GM19455 (cell line): ENCODE results near the gene STMP1.
"Not testable (repeated sequence)": the region's sequence is repeated elsewhere in the genome, so short reads cannot be mapped to it uniquely, and the experiment has no call there.

Experiments
- ATAC-seq: cut with Tn5 transposase; IDR thresholded peaks from one replicate; pipeline ENCODE4 v1.9.1; 2021; ENCODE audit not compliant: unreplicated experiment

The STMP1 gene

GRCh38 chr7:135664046-135664589 lies 1.8 kb downstream of the STMP1 start:
- ATAC-seq = no peak

DNA sequence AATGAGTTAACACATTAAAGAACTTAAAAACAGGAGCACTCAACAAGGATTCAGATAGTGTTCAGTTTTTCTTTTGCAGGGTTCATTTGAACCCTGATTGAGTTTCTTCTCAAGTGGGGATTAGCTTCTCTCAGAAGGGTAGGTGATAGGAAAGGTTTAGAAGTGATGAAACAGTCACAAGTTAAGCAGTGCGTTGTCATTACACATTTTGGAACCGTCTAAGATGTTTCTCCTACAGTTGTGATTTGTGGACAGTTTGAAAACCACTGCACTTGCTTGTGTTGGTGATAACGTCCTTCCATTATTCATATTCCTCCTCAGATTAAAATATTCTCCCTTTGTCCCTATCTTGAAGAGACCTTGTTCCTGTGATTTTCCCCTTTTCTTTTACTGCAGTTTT lies 2.7 kb downstream of the STMP1 start:
- no peak for ATAC-seq

DNA sequence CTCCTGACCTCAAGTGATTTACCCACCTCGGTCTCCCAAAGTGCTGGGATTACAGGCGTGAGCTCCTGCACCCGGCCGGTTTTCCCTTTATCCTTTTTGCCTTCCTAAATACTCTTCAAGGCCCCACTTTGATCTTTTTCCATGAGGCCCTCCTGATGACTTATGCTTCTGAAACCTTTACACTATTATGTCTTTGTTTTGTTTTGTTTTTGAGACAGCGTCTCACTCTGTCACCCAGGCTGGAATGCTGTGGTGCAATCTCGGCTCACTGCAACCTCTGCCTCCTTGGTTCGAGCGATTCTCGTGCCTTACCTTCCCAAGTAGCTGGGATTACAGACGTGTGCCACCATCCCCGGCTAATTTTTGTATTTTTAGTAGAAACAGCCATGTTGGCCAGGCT lies 3.8 kb downstream of the STMP1 start:
- no peak for ATAC-seq

DNA sequence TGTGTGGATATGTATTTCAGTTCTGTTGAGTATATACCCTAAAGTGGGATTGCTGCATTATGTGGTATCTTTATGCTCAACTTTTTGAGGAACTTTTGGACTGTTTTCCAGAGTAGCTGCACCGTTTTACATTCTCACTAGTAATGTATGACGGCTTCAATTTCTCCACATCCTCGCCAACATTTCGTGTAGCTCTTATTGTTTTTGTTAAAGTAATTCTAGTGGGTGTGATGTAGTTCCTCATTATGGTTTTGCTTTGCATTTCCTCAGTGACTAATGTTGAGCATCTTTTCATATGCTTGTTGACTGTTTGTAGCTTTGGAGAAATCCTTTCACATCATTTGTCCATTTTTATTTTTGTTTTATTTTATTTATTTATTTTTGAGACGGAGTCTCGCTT lies 4.5 kb downstream of the STMP1 start:
- no peak for ATAC-seq

DNA sequence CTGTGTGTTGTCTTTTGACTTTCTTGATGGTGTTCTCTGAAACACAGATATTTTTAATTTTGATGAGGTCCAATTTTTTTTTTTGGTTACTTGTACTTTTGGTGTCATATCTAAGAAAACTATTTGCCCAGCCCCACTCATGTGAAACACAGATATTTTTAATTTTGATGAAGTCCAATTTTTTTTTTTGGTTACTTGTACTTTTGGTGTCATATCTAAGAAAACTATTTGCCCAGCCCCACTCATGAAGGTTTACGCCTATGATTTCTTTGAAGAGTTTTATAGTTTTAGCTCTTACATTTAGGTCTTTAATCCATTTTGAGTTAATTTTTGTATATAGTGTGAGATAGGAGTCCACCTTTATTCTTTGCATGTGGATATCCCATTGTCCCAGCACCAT lies 5.3 kb downstream of the STMP1 start:
- not testable (repeated sequence) for ATAC-seq

DNA sequence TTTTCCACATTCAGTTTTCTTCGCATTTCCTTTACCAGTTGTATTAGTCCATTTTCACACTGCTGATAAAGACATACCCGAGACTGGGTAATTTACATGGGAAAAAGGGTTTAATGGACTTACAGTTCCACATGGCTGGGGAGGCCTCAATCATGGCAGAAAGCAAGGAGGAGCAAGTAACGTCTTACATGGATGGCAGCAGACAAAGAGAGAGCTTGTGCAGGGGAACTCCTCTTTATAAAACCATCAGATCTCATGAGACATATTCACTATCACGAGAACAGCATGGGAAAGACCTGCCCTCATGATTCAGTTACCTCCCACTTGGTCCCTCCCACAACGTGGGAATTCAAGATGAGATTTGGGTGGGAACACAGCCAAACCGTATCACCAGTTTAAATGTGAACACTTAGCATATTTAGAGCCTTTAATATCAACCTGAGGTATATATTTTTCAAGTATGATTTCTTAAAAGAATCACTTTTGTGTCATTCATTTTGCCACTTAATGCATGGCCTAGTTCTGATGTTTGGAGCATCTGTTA lies 6.6 kb downstream of the STMP1 start:
- not testable (repeated sequence) for ATAC-seq

DNA sequence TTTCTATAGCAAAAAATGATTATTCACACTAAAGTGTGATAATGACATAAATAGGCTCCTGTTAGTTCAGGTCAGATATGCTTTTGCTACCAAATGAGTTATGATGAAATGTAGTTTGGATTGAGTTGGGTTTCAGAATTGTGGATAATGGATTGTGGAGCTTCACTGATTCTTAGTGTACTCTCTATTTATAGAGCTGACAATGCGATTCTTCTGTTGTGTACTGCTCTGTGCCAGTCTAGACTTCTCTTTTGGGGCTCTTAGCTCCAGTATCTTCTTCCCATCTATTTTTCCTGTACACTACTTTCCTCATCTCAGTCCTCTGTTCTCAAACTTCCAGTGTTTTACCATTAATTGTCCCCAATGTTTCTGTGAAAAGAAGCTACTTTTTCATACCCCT lies 7.5 kb downstream of the STMP1 start:
- no peak for ATAC-seq

DNA sequence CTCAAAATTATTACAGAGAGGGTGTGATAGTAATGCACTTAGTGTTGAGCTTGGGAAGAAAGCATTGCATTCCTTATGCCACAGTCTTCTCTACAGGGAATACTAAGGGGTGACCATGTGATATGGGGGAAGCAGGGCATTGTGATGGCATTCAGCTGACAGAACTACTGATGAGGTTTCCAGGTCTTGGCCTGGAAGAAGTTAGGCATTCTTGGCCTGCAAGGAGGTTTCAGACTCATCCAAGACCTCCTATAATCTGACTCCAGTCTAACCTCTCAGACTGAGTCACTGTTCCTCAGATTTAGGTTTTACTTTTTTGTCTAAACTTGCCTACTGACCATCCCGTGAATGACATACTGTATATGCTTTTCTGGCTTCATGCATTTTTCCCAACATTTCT lies 7.9 kb downstream of the STMP1 start:
- no peak for ATAC-seq

DNA sequence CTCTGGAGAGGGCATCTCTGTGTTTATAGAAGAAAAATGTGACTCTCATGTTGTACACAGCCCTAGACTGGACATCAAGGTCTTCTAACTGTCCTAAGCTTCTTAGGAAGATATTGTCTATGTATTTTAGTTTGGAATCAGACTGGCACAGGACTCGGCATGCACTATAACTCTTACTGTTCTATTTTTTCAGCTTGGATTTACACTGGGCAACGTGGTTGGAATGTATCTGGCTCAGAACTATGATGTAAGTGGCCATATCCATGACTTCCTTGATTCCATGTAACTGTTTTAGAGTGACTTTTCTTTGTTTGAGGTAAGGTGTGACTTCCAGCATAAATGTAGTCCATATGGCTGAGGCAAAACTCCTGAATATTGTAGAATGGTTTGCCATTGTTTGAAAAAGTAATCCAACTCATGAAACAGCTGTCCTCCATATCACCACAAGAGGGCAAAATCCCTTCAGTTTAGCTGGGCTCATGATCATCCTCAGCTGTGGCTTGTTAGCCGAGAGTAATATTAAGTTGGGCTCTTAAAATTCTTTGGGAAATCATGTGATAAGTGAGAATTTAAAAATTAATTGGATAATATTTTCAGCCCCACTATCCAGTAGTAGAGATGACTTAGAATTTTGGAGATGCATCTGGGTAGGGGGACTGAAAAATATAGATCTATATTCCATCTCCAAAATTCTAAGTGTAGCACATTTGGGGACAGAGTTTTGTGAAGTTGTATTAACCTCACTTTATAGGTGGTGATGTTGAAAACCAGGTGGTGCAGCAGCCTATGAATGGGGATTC lies 10.4 kb downstream of the STMP1 start:
- peak; percentile 87 for ATAC-seq

- ATAC-seq = no peak
Measured at GRCh38 chr7:135673360-135673706, 11.0 kb downstream of the STMP1 start.

DNA sequence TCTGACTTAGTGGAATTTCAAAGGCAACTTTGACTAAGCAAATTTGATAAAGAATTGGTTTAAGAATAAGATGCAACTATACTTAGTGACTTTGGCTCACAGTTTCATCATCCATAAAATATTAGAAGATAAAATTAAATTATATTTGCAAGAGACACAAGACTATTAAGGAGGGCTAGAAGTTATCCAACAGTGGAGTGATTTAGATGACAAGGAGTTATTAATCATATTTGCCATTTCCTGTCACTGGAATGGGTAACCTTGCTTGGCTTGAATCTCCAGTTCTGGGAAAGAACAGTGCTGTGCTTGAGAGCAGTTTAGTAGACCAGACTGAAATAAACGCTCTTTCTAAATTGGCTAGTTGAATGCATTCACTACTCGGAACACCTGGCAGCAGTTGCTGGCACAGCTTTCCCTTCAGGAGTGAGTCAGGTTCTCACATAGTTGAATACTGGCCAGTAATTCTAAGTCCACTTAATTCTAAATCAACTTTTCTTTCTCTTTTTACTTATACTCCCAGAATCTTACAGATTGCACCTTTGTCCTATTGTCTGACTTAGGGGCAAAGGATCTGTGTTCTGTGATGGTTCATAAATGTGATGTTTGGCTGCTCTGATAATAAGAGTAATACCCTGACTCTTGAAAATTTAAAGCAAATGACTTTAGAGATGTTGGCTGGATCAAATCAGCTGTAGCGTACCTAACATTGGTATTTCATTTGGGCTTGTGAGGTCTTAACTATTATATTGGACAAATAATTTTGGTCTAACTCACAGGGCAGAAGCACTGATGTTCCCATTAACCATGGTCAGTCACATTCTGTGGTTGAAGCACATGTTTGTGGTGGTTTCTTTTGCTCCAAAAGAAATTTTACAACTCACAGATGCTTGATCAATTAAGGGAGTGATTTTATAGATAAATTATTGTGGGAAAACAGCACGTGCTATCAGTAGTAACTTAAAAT lies 16.6 kb downstream of the STMP1 start:
- ATAC-seq = no peak

GRCh38 chr7:135681762-135682161 lies 19.4 kb downstream of the STMP1 start:
- no peak for ATAC-seq

- no peak for ATAC-seq
Measured at GRCh38 chr7:135682191-135682590, 19.9 kb downstream of the STMP1 start.

GRCh38 chr7:135683609-135684008 lies 21.3 kb downstream of the STMP1 start:
- ATAC-seq = no peak

DNA sequence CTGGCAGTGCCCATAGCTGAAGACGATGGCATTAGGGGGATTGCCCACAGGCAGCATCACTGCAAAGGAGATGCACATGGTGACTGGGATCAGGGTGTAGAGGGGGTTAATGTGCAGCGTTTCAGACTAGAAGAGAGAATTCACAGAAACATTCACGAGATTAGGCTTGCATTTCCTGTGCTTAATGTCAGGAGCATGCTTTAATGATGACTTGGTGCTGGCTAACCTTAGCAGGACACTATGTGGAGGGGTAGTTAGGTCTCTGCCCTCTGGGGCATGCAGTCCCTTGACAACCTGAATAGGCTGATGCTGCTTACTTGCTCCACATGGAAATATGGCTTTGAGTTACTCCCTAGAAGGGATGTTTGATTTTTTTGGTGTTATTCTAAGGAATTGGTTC lies 21.8 kb downstream of the STMP1 start:
- no peak for ATAC-seq

DNA sequence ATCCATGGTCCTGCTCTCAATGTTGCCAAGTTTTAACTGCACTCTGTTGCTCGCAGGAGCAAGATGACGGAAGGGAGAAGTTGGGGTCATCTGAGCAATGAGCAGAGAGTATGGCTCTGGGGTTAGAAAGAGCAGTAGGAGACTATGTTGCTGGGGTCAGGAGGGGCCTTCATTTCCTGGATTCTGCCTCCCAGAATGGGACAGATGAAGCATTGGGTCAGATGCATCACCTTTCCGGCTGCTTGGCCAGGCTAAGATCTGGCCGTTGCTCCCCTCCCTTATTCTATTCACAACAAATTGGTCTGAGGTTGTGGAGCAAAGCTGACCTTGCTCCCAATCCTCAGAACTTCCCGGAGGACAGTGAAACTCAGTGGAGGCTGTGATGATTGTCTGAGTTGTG lies 22.4 kb downstream of the STMP1 start:
- no peak for ATAC-seq

DNA sequence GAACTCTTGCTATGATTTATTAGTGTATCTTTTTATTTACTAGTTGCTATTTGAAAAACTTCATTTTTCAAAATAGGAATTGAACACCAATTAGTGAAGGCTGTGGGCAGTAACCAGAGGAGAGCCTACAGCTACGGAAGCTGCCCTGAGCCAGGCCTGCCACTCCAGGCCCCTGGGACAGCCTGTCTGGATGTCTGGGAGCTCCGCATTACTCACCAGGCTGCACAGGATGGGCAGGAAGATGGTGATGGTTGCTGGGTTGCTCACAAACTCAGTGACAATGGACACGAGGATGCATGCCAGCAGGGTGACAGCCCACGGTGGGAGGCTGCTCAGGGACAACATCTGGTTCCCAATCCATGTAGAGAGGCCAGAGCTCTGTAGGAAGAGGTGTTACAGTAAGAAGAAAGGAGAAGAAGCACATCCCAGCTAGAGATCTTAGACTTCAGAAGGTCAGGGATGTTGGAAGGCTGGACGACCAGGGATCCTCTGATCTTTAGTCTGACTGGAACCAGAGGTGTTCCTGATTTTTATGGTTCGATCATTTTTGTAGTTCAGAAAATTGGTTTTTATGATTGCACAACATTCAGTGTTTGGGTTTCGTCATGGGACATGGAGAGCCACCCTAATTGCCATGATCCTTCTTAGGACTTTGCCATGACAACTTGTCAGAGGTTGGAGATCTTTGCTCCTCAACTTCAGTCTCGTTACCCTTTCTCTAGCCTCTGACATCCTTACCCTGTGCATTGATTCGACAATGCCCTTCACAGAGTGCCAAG lies 23.2 kb downstream of the STMP1 start:
- ATAC-seq = no peak

DNA sequence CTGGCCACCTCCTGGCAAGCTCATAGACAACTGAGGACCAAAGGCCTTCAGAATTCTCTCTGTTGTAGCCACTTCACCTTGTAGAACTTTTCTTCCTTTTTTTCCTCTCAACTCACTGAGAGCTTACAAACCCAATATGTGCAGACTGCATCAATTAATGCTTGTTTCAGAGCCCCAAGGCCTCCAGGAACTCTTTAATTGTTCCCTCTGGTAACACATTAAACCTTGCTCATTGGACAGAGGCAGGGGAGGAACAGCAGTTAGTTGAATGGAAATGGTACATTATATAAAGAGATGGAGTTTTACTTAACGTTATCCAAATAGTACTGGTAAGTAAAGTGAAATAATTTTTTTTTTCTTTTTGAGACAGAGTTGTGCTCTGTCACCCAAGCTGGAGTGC lies 25.2 kb downstream of the STMP1 start:
- ATAC-seq = no peak

GRCh38 chr7:135690566-135690965 lies 28.3 kb downstream of the STMP1 start:
- no peak for ATAC-seq

DNA sequence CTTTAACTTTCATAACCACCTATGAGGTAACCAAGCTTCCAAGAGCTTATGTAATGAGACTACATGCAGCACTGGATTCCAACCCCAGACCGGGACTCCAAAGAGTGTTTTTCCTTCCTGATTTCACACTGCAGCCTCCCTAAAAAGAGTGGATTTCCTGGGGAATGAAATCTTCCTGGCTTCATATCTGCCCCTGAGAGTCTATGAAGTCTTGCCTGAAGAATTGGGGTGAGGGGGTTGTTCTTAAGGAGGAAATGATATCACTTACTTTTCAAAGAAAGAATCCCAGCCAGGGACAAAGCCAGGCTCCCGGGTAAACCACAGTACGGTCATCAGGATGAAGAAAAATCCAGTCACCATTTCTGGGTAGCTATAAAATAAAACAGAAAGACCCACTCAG lies 29.7 kb downstream of the STMP1 start:
- ATAC-seq = no peak

DNA sequence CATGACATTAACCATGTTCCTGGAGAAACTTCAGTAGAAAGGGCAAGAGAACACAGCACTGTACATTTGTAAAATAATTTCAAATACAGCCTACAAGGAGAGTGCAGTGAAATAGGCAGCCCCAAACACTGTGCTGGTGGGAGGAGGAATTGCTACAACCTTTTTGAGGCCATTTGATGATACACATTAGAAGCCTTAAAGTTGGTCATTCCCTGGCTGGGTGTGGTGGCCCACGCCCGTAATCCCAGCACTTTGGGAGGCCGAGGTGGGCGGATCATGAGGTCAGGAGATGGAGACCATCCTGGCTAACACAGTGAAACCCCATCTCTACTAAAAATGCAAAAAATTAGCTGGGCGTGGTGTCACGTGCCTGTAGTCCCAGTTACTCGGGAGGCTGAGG lies 30.3 kb downstream of the STMP1 start:
- not testable (repeated sequence) for ATAC-seq
